DMS 273 (cell line): ENCODE data around the gene SEMA3B.
A peak's percentile ranks its signal among the peaks of the same experiment; 100 is the strongest.

ENCODE experiments used
- DNase-seq: peaks from one replicate; lab custom pipeline; 2025; ENCODE audit not compliant: unreplicated experiment; lab: John Stamatoyannopoulos, UW

Gene SEMA3B

DNA sequence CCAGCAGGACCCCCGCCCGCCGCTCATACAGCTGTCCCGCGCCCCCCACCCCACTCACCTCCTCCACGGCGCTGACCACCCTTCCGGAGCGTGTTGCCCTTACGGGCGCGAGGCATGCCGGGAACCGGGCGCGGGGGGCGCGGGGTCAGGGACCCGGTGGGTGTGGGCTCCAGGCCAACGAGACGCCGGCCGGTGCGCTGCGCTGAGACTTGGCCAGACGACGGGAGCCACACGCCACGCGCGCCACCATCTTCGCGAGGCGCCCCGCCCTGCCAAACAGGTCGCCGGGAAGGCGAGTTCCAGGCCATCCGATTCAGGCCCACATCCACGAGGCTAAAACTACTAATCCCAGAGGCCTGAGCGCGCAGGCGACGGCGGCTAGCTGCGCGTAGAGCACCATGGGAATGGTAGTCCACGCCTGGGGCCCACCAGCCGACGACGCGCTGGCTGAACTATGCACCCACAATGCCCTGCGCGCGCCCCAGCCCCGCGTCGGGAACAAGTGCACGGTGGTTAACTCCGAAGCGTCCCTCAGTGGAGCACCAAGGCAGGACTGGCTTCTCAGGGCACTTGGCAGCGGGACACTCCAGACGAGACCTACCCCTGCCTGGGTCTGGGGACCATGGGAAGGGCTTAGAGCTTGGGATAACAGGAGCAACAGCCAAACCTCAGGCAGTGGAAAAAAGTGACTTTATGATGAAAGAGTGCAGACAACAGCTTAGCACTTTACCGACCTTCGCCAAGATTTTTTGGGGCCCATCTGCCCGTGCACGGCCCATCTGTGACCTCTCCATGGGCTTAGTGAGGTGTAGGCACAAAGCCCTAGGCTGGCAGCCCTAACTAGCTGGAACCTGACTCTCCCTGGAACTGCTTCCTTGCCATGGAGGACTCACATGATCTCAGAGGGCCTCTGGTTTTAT lies 23.5 kb downstream of the SEMA3B start, which contains the start of gene IFRD2:
Gene IFRD2, minus strand, starts transcription at position 271 of the 920 bp plus-strand sequence. Its CDS starts 155 bp downstream, at position 116.
- DNase-seq = peak; percentile 98

GRCh38 chr3:50293079-50293801 lies 24.3 kb downstream of the SEMA3B start:
- peak; percentile 64 for DNase-seq

- DNase-seq = no peak
These were observed 25.1 kb downstream of the SEMA3B start for GRCh38 chr3:50294089-50294488.

DNA sequence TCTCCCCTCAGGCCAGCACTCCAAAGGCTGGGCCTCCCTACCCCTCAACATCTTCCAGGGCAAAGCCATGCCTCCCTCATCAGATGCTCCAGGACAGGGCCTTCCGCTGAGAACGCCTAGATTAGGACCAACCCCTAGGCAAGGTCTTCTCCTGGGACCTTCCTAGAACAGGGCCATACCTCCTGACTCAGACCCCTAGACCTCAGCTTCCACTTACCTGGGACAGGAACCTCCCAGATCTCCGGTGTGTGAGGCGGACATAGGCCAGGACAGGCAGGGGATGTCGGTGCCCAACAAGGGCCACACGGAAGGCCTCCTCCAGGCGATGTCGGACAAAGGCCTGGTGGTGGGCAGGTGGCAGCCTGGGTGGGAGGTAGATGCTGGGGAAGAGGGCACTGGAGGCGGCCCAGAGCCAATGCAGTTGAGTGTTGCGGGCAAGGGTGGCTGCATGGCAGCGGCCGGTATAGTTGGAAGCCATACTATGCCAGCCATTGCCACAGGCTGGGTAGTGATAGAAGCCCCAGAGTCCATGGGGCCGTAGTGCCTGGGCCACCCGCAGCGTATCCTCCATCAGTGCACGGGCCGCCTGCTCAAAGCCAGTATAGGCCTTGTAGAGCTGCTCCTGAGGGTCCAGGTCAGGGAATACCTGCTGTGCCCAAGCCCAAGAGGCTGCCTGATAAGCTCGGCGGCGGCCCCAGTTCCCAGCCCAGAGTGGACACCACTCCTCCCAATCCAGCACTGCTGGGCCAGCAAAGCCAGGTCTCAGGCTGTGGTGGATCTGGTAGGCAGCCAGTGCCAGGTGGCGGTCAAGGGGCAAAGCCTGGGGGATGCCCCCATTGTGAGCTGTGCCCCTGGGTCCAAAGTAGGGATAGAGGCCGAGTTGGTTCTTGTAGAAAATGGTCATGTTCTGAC lies 25.8 kb downstream of the SEMA3B start:
- DNase-seq = no peak

- no peak for DNase-seq
These were observed 26.8 kb downstream of the SEMA3B start for GRCh38 chr3:50295553-50296431.

DNA sequence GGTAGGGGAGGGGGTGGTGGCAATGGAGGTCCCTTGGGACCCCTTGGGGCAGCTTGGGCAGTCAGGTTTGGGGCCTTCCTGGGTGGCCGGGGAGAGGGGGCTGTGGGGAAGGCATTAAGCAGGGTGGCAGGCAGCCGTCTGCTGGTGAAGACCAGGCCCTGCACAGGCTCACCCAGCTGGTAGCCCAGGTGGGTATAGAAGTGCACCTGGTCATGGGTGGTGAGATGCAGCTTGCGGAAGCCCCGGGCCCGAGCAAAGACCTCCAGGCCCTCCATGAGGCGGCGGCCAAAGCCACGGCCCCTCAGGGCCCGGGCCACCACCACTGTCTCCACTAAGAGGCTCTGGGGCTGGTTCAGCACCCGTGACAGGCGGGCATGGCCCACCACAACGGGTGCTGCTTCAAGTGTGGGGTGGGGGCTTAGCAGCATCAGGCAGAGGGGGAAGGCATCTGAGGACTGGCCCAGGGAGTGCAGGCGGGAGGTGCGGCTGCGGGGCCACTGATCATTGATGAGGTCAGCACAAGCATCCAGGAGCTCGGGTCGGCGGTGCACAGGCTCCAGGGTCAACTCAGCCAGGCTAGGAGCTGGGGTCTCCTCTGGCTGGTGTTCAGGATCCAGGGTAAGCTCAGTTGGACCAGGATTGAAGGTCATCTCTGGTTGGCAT lies 27.9 kb downstream of the SEMA3B start:
- no peak for DNase-seq

GRCh38 chr3:50297384-50297775 lies 28.4 kb downstream of the SEMA3B start:
- DNase-seq = no peak

DNA sequence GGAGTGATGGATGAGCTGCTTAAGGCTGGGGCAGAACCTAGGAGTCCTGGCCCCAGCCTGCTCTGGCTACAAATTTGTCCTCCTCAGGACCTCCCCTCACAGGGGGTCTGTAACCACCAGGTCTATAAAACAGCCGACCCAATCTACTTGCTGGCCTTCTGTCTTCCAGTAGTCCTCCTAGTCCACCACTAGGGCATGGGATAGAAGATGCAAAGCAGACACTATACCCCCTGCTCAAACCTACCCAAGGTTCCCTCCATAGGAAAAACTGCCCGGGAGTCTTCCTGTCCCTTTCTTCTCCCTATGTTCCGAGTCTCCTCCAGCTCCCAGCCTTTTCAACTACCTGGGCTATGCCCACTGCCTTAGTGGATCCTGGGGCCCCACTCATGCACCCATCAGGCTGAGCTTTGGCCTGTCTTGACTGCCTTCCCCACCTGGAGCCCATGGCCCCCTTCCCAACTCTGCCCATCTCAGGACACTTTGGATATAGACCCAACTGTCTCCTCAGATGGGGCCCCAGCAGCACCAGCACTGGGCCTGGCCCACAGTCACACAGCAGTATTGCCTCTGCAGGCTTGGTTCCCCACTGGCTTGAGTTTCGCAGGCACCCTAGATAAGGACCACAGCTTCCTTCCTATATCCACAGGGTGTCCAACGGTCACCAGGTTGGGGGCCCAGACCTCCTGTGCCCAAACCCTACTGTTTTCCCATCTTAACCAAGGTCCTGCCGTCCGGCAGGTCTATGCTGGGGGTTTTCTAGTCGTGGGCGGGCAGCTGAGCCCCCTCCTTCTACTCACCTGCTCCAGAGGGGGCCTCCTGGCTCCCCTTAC lies 29.2 kb downstream of the SEMA3B start:
- DNase-seq = no peak

DNA sequence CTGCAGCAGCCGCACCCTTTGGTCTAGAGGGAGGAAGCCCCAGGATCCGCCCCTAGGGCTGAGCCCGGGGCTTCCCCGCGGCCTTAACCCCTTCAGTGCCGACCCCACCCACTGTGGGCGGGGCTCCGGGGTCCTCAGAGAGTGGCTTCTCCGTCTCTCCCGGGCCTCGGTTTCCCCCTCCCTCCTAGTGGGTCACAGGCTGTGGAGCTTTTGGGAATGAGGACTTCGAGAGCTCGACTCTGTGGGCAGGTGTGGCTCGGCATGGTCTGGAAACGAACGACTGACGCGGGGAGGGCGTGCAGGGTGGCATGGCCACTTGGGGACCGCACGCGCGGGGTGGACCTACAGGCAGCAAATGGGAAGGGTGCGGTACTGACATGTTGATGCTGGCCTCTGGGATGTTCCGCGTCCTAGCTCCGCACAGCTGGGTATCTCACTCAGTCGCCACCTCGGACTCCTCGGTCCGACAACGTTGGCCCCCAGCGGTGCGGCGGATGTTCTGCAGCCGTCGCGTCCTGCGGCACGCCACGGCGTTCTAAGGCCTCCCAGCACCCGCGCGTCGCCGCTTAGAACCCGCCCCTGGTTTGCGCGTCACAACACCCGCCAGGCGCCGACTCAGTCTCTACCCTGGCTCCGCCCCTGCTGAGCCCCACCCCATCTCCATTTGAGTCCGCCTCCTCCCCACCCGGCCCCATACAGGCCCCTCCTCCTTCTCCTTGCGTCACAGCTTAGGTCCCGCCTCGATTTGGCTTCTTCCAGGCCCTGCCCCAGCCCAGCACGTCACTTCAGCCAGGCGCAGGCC lies 30.1 kb downstream of the SEMA3B start, which contains the start of the genes HYAL3 and NAA80:
Gene HYAL3, minus strand, starts transcription at position 570 of the 802 bp plus-strand sequence. CDS start 3,803 bp downstream, outside the sequence.
Gene NAA80, minus strand, starts transcription at position 570 of the 802 bp plus-strand sequence. CDS start 1,942 bp downstream, outside the sequence.
- peak; percentile 98 for DNase-seq

GRCh38 chr3:50299638-50299928 lies 30.6 kb downstream of the SEMA3B start:
- DNase-seq = no peak

- peak; percentile 74 for DNase-seq
These were observed 31.2 kb downstream of the SEMA3B start for GRCh38 chr3:50299929-50300680.

DNA sequence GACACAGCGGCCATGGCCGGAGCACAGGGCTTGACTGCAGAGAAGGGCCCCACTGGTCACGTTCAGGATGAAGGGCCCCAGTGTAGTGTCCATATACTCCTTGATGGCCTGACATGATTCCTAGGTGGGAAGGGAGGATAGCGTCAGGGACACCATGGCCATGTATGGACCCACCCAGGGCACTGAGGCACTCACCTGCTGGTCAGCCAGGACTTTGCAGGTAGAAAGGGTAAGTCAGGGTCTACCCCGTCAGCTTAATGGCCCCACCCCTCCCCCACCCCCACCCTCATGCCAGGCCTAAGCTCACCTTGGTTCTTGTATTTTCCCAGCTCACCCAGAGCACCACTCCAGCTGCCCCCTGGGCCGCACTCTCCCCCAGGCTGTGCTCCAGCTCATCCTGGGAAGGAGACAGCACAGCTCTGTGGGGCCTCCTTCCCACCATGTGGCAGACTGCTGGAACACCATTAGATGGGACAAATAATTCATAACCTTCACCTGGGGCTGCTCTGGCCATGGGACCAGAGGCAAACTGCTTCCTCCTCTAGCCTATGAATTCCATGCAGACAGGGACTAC lies 31.8 kb downstream of the SEMA3B start:
- no peak for DNase-seq

DNA sequence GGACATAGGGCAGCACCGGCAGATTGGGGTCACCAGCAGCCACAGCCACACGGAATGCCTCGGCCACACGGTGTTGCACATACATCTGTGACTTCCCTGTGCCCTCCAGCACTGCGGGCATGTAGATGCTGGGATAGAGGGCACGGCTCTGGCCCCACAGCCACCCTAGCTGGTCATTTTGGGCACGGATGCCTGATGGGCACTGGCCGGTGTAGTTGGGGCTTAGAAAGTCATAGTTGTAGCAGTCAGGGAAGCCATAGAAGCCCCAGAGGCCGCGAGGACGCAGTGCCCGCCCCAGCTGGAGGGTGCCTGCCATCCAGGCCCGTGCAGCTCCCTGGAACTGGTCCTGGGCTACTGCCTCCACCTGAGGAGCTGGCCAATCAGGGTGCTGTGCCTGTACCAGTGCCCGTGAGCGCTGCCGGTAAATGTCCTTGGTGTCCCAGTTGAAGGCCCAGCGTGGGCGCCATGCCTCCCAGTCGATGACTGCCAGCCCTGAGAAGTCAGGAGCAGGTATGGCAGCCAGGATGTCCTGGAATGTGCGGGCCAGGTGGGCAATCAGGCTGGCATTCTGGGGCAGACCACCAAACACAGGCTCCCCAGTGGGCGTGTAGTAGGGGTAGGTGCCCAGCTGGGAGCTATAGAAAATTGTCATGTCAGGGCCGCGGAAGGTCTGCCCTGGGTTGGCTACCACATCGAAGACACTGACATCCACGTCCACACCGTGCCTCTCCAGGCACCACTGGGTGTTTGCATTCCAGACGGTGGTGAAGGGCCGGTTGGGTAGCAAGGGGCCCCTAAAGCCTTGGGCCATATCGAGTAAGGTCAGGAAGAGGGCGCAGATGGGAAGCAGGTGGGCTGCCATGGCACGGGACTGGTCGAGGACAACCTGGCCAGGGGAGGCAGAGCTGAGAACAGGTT lies 33.4 kb downstream of the SEMA3B start:
- no peak for DNase-seq

- DNase-seq = peak; percentile 61
These were observed 34.3 kb downstream of the SEMA3B start, which contains the start of gene HYAL1 for GRCh38 chr3:50303013-50303815. HYAL1 (minus strand) TSS chr3:50303574; CDS start chr3:50302956, 618 bp downstream.

GRCh38 chr3:50304601-50305000 lies 35.7 kb downstream of the SEMA3B start:
- DNase-seq = no peak
